HepG2 (cell line): ENCODE results near the gene PLPPR3. TPM values are rescaled to one million over a fixed set of nuclear protein-coding genes. Genes with fewer than 3 reads are reported as not detected.

ENCODE experiments used
- ARNTL ChIP-seq: sonication (generic); formaldehyde crosslinking; IDR thresholded peaks from 2 replicates; pipeline ENCODE4 v1.4.0; 2020; ENCODE audit warnings: mild to moderate bottlenecking, missing genetic modification reagents
- BCL3 ChIP-seq: sonication (generic); formaldehyde crosslinking; IDR thresholded peaks from 2 replicates; pipeline ENCODE4 v1.5.1; 2020; ENCODE audit warnings: mild to moderate bottlenecking, missing genetic modification reagents, moderate library complexity
- E2F5 ChIP-seq: sonication (generic); formaldehyde crosslinking; conservative IDR thresholded peaks from 2 replicates; pipeline ENCODE4 v1.4.0; 2020; ENCODE audit warnings: missing genetic modification reagents
- EED ChIP-seq: sonication (generic); formaldehyde crosslinking; IDR thresholded peaks from 2 replicates; pipeline ENCODE4 v1.5.0; 2020; ENCODE audit warnings: mild to moderate bottlenecking, missing genetic modification reagents
- GATAD2A ChIP-seq: IDR thresholded peaks from 2 replicates; pipeline ENCODE4 v1.6.1; 2016
- GFI1 ChIP-seq: sonication (generic); formaldehyde crosslinking; IDR thresholded peaks from 2 replicates; pipeline ENCODE4 v1.5.0; 2020; ENCODE audit warnings: missing genetic modification reagents, mild to moderate bottlenecking, borderline replicate concordance
- HOXD1 ChIP-seq: sonication (generic); formaldehyde crosslinking; IDR thresholded peaks from 2 replicates; pipeline ENCODE4 v1.5.0; 2020; ENCODE audit warnings: missing genetic modification reagents
- LCORL ChIP-seq, 2 experiments: fragments of 450-650 bp in 1 of 2; sonication (generic) in 1 of 2; formaldehyde crosslinking in 1 of 2; IDR thresholded peaks; 2 replicates each; pipeline versions ENCODE4 v1.5.0 to v1.6.1; 2017 to 2020; ENCODE audit warnings: antibody characterized with exemption in 1 of 2, missing genetic modification reagents in 1 of 2
- MBNL3 ChIP-seq: fragments of 250-450 bp; sonication (Bioruptor Pico); conservative IDR thresholded peaks from 2 replicates; pipeline ENCODE4 v1.8.0; 2022; ENCODE audit warnings: mild to moderate bottlenecking, inconsistent platforms
- POLR2AphosphoS2 ChIP-seq: IDR thresholded peaks from 2 replicates; pipeline ENCODE4 v1.6.1; 2011; ENCODE audit warnings: low read depth, low read length, improper control_type of control experiment
- RFXANK ChIP-seq: IDR thresholded peaks from 2 replicates; pipeline ENCODE4 v1.6.1; 2016
- TBP ChIP-seq: sonication (generic); formaldehyde crosslinking; IDR thresholded peaks from 2 replicates; pipeline ENCODE4 v1.5.0; 2020; ENCODE audit warnings: missing genetic modification reagents
- ZNF207 ChIP-seq: fragments of 450-650 bp; IDR thresholded peaks from 2 replicates; pipeline ENCODE4 v1.6.1; 2016; ENCODE audit warnings: antibody characterized with exemption, borderline replicate concordance
- ZNF326 ChIP-seq: sonication (generic); formaldehyde crosslinking; IDR thresholded peaks from 2 replicates; pipeline ENCODE4 v1.4.0; 2020; ENCODE audit warnings: missing genetic modification reagents, borderline replicate concordance
- ZNF646 ChIP-seq: sonication (generic); formaldehyde crosslinking; IDR thresholded peaks from 2 replicates; pipeline ENCODE4 v1.9.0; 2021; ENCODE audit warnings: mild to moderate bottlenecking, missing genetic modification reagents
- ZSCAN22 ChIP-seq: sonication (generic); formaldehyde crosslinking; IDR thresholded peaks from 2 replicates; pipeline ENCODE4 v1.4.0; 2020; ENCODE audit warnings: mild to moderate bottlenecking, missing genetic modification reagents
- polyA plus RNA-seq, 8 experiments: library from polyadenylated mRNA; depleted of rRNA in 3 of 8; stranded (reverse) in 7 of 8; unstranded in 1 of 8; fragments of >200 nt; fragmentation: Illumina TruSeq in 4 of 8; extraction: Trizol in 4 of 8; gene quantifications; 2 replicates each; pipeline versions ENCODE4 v1.2.1 to v1.2.3, GENCODE V29; 2011 to 2016; ENCODE audit warnings: low read depth in 4 of 8, missing spikeins in 1 of 8, mixed read lengths in 1 of 8; ENCODE audit not compliant: insufficient read depth in 1 of 8
- total RNA-seq, 5 experiments: library from RNA; depleted of rRNA; stranded (reverse); fragments of >200 nt; fragmentation: Illumina TruSeq; extraction: Trizol; gene quantifications; 2 replicates each; pipeline ENCODE4 v1.2.3, GENCODE V29; 2016; ENCODE audit warnings: low read depth in 1 of 5
- TF ChIP-seq, protein P1 (sequence below): sonication (generic); formaldehyde crosslinking; IDR thresholded peaks from 2 replicates; pipeline ENCODE4 v1.4.0; 2020; ENCODE audit warnings: missing genetic modification reagents, borderline replicate concordance
- TF ChIP-seq, protein P2 (sequence below): IDR thresholded peaks from 2 replicates; pipeline ENCODE4 v1.6.1; 2016; ENCODE audit warnings: mild to moderate bottlenecking

PLPPR3 gene
- total and polyA plus RNA-seq, 2 of the 13 experiments (the other 11 are each of a cell fraction or from before 2014, with no cell fraction given), result 0.07 to 0.16 TPM

GRCh38 chr19:778910-779653 is 42.7 kb downstream of the PLPPR3 start (continued):
- TF ChIP-seq ZNF646 (CRISPR knock-in tag) (no peak), RFXANK (CRISPR knock-in tag) (0 out of 2 replicates have a peak, but pooled peaks have one; percentile 60), MBNL3 (CRISPR knock-in tag) (no peak), ZSCAN22 (CRISPR knock-in tag) (no peak), ZNF326 (no peak), GFI1 (CRISPR knock-in tag) (no peak; the same call in 1 of the 2 replicates), GATAD2A (CRISPR knock-in tag) (peak; percentile 83), HOXD1 (peak; percentile 72; the same call in 1 of the 2 replicates), TBP (CRISPR knock-in tag) (no peak), BCL3 (peak; percentile 75; the same call in 1 of the 2 replicates), E2F5 (CRISPR knock-in tag) (no peak), LCORL (IDR thresholded peaks at IDR 0.05) (no peak), LCORL (CRISPR knock-in tag; IDR thresholded peaks at IDR 0.05) (peak; percentile 93), ARNTL (peak; percentile 78; the same call in 1 of the 2 replicates), ZNF207 (no peak), POLR2AphosphoS2 (no peak), EED (0 out of 2 replicates have a peak, but pooled peaks have one; percentile 4)
- TF ChIP-seq, protein P1, sequence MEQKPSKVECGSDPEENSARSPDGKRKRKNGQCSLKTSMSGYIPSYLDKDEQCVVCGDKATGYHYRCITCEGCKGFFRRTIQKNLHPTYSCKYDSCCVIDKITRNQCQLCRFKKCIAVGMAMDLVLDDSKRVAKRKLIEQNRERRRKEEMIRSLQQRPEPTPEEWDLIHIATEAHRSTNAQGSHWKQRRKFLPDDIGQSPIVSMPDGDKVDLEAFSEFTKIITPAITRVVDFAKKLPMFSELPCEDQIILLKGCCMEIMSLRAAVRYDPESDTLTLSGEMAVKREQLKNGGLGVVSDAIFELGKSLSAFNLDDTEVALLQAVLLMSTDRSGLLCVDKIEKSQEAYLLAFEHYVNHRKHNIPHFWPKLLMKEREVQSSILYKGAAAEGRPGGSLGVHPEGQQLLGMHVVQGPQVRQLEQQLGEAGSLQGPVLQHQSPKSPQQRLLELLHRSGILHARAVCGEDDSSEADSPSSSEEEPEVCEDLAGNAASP (CRISPR knock-in tag), result peak; percentile 71
- TF ChIP-seq, protein P2, sequence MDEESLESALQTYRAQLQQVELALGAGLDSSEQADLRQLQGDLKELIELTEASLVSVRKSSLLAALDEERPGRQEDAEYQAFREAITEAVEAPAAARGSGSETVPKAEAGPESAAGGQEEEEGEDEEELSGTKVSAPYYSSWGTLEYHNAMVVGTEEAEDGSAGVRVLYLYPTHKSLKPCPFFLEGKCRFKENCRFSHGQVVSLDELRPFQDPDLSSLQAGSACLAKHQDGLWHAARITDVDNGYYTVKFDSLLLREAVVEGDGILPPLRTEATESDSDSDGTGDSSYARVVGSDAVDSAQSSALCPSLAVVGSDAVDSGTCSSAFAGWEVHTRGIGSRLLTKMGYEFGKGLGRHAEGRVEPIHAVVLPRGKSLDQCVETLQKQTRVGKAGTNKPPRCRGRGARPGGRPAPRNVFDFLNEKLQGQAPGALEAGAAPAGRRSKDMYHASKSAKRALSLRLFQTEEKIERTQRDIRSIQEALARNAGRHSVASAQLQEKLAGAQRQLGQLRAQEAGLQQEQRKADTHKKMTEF (CRISPR knock-in tag), result peak; percentile 85
